ENCODE data around the gene ABHD10. TPM values are rescaled to one million over a fixed set of nuclear protein-coding genes. Genes with fewer than 3 reads are reported as not detected.

Gene ABHD10
- total RNA-seq, 1 experiment from 2014 or later: 21.8 TPM

DNA sequence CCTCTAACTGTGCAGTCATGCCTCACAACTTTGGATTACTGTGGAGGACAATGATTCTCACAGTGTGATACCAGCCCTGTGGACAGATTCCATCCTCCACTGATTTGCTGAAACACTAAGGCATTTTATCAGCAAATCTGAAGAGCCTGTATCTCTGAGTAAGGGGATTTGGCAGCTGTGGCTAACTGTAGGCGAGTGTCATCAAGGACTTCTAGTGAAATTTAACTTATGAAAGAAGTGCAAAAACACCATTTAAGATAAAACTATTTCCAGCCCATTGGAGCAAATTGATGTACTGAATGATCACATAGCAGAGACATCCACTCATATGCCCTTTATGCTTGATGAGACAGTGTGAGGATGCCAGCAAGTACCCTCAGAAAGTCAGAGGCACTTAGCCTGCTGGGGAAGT, 41.9 kb downstream of the ABHD10 start:
- Histone ChIP-seq H4K8ac (replicated peaks; ENCODE audit: insufficient read length, low read depth, low read length) (no peak overlapping the region), H3K4ac (ENCODE audit: low read depth, low read length) (no peak overlapping the region), H3K79me2 (ENCODE audit: insufficient read depth, low read length) (no peaks in the 10 kb centered on the region), H2BK15ac (ENCODE audit: low read depth, low read length) (no peak overlapping the region), H3K23me2 (ENCODE audit: insufficient read length, low read depth, low read length, poor library complexity, severe bottlenecking) (no peaks in the 10 kb centered on the region), H3K23ac (ENCODE audit: insufficient read length, low read depth, low read length) (no peak overlapping the region), H4K20me1 (ENCODE audit: control insufficient read depth, insufficient read depth, insufficient read length) (no peaks in the 10 kb centered on the region), H2AFZ (ENCODE audit: low read length) (no peak overlapping the region), H2BK20ac (ENCODE audit: low read depth, low read length, poor library complexity, severe bottlenecking) (no peak overlapping the region), H2BK5ac (ENCODE audit: insufficient read length, low read length) (no peak overlapping the region), H4K5ac (ENCODE audit: insufficient read length, low read depth, low read length) (no peak overlapping the region), H3K14ac (ENCODE audit: insufficient read depth, low read length) (no peak overlapping the region), H4K91ac (ENCODE audit: insufficient read length, low read depth, low read length) (no peak overlapping the region), H2AK5ac (ENCODE audit: insufficient read length, low read length) (no peak overlapping the region), H3K9ac (ENCODE audit: extremely low read depth, insufficient read length, low read length) (no peak overlapping the region), H3K9me3 (ENCODE audit: control insufficient read depth, low read depth, low read length) (no peaks in the 10 kb centered on the region), H3K27me3 (ENCODE audit: insufficient read depth, low read length) (no peaks in the 10 kb centered on the region), H3K4me2 (ENCODE audit: insufficient read depth, insufficient read length, low read length) (no peak overlapping the region), H2BK120ac (ENCODE audit: low read depth, low read length, poor library complexity, severe bottlenecking) (no peak overlapping the region), H3K18ac (ENCODE audit: insufficient read length, low read depth, low read length) (no peak overlapping the region), H3K56ac (ENCODE audit: insufficient read length, low read depth, low read length) (no peak overlapping the region), H3K79me1 (ENCODE audit: insufficient read depth, low read depth, low read length, poor library complexity, severe bottlenecking) (no peaks in the 10 kb centered on the region), H3K4me1 (ENCODE audit: insufficient read depth, low read length) (no peaks in the 10 kb centered on the region), H3T11ph (ENCODE audit: low read length) (no peak overlapping the region), H3K27ac (ENCODE audit: insufficient read length, low read depth, low read length) (no peak overlapping the region), H2BK12ac (ENCODE audit: insufficient read length, low read depth, low read length) (no peak overlapping the region)
- Mint-ChIP-seq H3K27me3 (ENCODE audit: low read depth) (no peaks in the 10 kb centered on the region), H3K27ac (no peak overlapping the region), H3K36me3 (ENCODE audit: insufficient read depth in 1 of 3, low read depth in 3 of 3) (peaks cover 0 to 4% (median 0%) of the 10 kb centered on the region in 3 experiments; a peak in 1 of 7 replicates), H3K4me1 (no peaks in the 10 kb centered on the region), H3K4me3 (no peak overlapping the region), H3K9me3 (peaks cover 0 to 7% of the 10 kb centered on the region in 2 experiments; a peak in 1 of 5 replicates)
- TF ChIP-seq, protein P1, sequence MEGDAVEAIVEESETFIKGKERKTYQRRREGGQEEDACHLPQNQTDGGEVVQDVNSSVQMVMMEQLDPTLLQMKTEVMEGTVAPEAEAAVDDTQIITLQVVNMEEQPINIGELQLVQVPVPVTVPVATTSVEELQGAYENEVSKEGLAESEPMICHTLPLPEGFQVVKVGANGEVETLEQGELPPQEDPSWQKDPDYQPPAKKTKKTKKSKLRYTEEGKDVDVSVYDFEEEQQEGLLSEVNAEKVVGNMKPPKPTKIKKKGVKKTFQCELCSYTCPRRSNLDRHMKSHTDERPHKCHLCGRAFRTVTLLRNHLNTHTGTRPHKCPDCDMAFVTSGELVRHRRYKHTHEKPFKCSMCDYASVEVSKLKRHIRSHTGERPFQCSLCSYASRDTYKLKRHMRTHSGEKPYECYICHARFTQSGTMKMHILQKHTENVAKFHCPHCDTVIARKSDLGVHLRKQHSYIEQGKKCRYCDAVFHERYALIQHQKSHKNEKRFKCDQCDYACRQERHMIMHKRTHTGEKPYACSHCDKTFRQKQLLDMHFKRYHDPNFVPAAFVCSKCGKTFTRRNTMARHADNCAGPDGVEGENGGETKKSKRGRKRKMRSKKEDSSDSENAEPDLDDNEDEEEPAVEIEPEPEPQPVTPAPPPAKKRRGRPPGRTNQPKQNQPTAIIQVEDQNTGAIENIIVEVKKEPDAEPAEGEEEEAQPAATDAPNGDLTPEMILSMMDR (conservative IDR thresholded peaks at IDR 0.05): no peak
- DNase-seq: no peak
- WGBS (ENCODE audit: extremely low coverage, insufficient read length, low lambda C conversion rate): no CpG with 5 or more reads among the region's 1 CpG
